Fibroblast of lung (primary cell): ENCODE results near the gene HOXC6.

Experiments
- CTCF ChIP-seq, 2 donors: IDR thresholded peaks in 1 of 2; conservative IDR thresholded peaks in 1 of 2; 1 replicate in 1 of 2; 2 replicates in 1 of 2; pipeline ENCODE4 v1.5.1; 2011 to 2012; ENCODE audit warnings: low read length in 2 of 2, control low read depth in 1 of 2, inconsistent platforms in 1 of 2, low read depth in 1 of 2, mild to moderate bottlenecking in 1 of 2
- EZH2 ChIP-seq: IDR thresholded peaks from 2 replicates; pipeline ENCODE4 v1.5.1; 2012; ENCODE audit warnings: low read length, control low read depth, mild to moderate bottlenecking; ENCODE audit errors: missing control alignments

GRCh38 chr12:54040648-54041047 is 12.4 kb downstream of the HOXC6 start:
- TF ChIP-seq CTCF (conservative IDR thresholded peaks at IDR 0.05 in 1 of 2, IDR thresholded peaks at IDR 0.05 in 1 of 2; ENCODE audit: low read depth in 1 of 2, low read length in 2 of 2) (no peak), EZH2 (no peak)
